CMK (cell line): ENCODE results near the gene TREH.

Source experiments
- DNase-seq: peaks from one replicate; pipeline ENCODE4 v3.0.0-alpha.2; 2010; ENCODE audit warnings: low read depth

The TREH gene

DNA sequence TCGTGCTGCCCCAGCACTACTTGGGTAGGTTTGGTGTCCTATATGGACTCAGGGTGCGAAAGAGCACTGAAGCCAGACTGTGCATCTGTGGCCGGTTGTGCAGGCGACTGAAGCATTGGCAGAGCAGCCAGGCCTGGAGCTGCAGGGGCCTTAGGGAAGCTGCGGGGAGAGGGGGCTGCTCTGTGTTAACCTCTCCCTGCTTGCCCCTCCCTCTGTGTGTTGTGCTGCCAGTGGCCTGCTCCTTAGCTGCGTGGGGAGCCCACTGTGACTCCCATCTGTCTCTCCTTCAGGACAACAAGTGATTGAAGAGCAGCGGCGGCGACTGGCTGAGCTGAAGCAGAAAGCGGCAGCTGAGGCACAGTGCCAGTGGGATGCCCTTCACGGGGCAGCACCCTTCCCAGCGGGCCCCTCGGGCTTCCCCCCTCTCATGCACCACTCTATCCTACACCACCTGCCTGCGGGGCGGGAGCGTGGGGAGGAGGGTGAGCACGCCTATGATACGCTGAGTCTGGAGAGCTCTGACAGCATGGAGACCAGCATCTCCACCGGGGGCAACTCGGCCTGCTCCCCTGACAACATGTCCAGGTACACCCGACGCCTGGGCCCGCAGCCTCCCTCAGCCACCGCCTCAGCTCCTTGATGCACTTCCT is 34.3 kb downstream of the TREH start:
- DNase-seq, result no peak

DNA sequence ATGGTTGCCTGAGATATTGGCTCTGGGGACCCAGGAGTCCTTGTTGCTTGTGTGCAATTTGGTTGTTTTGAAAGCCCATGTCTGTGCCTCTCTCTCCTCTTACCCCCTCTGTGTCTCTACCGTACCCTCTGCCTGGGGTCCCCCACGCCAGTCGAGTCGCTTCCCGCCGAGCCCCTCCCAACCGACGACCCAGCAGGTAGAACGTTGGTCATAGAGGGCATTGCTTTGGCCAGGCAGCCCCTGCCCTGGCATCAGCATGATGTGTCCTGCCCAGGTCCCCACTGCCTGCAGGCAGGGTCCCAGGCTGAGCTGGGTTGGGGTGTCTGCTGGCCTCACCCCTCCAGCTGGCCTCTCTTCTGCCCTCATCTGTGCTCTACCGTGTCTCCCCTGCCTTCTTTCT is 35.0 kb downstream of the TREH start:
- no peak for DNase-seq

DNA sequence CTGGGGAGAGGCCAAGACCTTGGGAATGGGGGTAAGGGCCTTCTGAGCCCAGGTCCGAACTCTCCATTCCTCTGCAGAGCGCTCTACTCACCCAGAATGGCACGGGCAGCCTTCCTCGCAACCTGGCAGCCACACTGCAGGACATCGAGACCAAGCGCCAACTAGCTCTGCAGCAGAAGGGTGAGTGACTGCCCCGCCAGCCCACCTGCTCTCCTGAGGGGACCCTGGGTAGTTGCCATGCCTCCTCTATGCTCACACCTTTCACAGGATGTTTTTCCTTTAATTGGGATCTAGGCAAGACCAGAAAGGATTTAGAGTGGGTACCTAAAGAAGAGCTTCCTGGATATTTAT is 35.5 kb downstream of the TREH start:
- no peak for DNase-seq

DNA sequence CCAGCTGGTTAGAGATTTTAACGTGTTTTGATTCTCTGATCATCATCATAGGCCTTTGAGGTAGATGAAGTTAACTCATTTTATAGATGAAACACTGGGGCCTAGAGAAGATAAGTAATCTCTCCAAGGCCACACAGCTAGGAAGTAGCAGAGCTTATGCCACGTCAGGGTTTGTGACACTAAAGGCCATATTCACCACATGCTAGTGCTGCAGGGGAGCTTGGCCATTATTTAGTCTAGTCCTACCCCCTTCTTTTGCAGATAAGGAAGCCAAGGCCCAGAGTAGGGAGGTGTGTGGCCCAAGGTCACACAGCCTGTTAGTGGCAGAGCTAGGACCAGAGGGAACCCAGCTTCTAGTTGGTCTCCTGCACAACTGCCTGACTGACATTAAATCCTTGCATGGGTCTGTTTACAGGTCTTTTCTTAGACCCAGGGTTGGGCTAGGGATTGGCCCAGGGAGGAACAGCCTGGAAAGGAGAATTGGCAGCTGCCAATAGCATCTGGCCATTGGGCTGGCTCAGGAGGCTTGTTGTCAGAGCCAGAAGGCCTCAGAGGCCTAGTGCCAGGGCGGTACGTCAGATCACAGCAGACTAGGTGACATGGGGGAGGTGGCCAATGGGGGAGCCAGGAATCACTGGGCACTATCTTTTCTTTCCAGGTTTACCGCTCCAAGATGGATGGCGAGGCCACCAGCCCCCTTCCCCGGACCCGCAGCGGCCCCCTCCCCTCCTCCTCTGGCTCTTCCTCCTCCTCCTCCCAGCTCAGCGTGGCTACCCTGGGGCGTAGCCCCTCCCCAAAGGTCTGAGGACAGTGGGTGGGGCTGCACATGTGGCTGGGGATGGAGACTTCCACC is 36.1 kb downstream of the TREH start:
- no peak for DNase-seq

DNA sequence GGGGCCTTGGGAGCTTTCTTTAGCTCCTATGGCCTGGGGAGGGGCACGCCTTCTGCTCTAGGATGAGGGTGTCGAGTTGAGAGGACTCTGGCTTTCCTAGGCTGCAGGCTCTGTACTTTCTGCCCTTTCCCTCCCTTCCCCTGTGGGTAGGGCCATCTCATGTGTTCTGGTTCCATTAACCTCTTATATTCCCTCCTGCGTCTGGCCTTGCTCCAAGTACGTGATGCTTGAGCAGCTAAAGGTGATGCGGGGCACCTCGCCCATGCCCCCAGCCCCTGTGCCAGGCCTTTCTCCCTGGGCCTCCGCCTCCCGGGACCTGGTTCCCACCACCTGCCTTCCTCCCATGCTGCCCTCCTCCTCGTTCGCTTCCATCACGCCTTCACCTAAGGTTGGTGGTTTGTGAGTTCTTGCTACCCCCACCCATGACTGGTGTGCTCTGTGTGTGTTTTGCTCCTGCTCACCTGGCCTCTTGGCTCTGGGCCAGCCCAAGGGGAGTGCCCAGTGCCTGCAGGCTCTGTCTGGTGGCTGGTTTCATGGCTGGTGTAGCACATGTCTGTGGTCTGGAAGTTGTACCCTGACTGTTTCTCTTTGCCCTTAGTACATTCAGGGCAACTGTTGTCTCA is 37.9 kb downstream of the TREH start:
- no peak for DNase-seq

DNA sequence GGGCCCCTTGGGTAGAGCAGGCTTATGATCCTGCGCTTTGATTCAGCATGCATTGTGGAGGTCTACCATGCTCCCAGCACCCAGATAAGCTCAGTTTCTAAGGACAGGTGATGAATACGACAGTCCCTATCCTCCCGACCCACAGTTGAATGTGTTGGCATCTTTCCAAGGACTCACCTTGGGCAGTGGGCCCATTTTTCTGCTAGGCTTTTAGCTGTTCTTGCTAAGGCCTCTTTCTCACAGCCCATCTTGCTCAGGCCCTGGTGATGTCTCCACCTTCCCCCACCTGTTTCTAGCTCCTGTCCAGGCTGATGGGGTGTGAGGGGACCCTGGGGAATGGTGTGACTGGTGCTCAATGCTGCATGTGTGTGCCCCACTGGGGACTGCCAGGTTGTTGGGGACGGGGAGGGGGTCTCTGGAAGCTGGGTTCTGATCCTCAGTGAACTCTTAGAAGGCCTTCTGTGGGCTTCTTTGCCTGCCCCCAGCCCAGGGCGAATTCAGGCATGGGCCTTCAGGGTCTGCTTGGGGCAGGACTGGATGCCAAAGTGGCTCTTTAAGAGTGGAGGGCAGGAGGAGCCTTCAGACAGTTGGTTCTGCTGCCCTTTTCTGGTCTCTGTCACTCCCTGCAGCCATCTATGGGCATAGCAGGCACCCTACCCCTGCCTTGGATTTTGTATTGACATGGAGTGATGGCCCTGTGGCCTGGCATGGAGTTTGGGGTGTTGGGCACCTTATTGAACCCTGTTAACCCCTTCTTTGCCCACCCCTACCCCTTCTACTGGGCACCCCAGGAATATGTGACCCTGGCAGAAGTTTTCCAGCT is 38.9 kb downstream of the TREH start:
- no peak for DNase-seq

DNA sequence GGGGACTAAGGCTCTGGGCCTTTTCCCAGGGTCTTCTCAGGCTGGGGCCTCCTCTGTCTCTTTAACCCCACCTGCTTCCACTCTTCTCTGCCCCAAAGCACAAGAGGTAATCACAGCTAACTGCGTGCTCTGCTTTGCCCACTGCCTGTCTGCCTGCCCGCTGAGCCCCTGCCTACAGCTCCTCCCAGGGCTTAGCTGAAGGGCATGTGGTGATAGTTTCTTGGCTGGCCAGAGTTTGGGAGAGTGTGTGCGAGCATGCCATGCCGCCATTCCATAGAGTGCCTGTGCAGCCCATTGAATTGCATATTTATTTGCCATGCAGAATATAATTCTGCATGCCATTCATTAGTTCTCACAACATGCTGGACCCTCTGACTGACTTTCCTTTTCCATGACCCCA is 39.6 kb downstream of the TREH start:
- no peak for DNase-seq

DNA sequence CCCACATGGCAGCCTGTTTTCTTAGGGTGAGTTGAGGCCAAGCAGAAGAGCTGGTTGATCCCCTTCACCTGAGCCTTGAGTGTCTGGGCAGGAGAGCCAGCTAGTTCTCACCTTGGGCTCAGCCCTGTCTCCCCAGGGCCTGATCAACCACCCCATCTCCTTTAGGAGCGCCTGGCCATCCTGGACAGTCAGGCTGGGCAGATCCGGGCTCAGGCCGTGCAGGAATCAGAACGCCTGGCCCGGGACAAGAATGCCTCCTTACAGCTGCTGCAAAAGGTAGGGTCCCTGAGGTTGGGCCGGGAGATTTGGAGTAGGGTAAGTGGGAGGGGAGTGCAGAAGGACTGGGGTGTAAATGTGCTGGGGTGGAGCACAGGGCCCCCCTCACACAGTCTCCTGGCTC is 40.7 kb downstream of the TREH start:
- no peak for DNase-seq

DNA sequence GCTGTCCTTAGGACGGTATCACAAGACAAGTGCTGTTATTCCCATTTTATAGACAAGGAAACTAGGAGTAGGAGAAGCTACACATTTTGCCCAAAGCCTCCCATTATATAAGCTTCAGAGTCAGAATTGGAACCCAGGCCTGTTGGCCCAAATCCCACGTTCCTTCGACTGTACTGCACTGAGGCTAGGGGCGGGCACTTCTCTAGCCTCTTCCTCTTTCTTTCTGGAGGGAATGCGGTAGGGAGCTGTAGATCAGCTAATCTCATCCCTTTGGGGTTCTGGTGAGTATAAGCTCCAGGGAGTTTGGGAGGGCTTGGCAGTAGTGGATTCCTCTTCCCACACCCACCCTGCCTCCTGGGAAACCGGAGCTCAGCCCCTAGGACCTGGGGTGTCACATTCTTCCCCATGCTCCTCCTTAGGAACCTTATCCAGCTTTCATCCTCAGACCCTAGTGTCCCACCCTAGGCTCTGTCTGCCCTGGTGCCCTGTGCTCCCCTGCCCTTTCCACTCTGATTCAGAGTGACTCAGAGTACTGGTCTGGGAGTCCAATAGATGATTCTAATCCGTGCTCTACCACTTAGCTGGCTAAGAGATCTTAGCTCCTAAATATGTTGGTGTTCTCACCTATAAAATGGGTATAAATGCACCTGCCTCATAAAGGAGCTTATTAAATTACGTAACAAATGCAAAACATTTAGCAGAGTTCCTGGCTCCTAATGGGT is 42.7 kb downstream of the TREH start:
- DNase-seq, result no peak

DNA sequence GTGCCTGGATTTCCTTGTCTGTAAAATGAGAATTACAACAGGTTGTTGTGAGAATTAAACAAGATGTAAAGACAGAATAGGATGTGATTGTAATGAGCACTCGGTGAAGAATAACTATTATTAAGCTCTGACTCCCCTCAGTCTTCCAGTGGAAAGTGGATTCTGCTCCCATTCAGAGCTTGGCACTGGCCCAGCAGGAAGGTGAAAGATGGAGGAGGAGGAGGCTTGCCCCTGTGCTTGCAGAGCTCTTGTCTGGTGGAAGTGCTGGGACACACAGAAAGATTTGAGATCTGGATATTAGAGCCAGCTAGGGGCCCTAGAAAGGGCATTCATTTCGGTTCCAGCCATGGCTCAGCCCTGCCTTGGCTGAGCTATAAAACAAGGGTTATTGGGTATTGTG is 43.8 kb downstream of the TREH start:
- no peak for DNase-seq

DNA sequence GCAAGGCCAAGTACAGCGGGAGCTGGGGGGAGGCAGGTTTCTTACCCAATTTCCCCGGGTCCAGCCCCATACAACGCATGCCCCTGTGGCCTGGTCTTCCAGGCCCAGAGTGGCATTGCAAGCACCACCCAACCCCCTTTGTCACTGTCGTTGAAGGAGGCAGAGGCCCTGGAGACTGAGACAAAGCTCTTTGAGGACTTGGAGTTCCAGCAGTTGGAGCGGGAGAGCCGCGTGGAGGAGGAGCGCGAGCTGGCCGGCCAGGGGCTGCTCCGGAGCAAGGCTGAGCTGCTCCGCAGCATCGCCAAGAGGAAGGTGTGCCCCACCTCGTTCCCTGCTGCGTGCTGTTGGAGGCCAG is 44.2 kb downstream of the TREH start:
- no peak for DNase-seq

DNA sequence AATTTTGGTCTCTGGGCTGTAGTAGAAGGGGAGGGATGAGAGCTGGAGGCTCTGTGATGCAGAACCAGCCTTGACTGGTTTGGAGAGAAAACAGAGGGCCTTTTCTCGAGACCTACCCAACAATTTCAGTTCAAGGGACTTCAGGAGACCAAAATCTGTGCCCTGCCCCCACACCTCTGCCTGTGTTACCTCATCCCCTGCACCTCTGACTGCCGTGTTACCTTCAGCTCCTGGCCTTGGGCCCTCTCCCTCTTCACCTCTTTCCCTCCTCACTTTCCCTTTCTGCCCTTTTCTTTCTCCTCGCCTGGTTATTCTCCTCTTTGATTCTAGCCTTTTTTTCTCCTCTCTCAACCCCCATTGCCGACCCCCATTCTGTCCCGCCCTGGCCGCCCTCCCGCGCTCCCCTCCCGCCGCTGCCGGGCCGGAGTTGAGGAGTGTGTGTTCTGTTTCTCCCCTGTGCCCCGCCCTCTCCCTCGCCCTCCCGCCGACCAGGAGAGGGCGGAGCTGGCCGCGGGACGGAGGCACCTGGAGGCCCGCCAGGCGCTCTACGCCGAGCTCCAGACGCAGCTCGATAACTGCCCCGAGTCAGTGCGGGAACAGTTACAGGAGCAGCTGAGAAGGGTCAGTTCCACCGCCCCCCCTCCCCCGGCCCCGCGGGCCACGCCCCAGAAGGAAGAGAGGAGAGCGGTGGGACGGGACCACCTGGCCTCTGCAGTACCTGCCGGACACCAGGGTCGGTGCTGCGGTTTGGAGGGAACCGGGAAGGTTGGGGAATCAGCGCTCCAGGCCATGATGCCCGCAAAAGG is 44.8 kb downstream of the TREH start:
- DNase-seq, result no peak

DNA sequence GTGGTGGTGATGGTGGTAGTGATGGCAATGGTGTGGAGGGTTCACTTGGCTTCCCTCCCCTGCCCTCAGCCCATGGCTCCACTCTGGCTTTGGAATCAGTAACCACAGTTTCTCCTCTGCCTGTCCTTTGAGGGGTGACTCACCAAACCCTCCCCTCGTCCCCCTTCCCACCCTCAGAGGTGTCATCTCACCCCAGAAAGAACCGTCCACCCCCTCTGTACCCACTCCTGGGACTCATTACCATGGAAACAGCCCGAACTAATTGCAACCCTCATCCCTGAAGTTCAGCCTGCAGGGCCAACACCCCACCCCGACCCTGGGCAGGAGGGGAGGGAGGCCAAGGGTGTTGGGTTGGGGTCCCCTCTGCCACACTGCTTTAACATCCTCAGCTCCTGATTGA is 45.5 kb downstream of the TREH start:
- DNase-seq, result no peak

DNA sequence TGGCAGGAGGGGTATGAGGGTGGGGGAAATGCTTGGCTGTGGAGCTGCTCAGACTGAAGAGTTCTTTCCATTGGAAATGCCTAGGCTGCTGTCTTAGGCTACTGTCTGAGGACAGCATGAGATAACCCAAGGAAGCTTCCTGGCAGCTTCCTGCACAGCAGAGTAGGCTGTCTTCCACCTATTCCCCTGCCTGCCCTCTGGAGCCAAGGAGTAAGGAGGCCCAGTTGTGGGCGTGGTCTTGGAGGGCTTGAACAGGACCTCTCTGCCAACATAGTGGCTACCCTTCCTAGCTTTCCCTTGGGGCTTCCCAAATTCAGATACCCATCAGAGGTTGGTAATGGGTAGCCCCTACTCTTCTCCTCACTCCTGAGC is 46.1 kb downstream of the TREH start:
- no peak for DNase-seq

DNA sequence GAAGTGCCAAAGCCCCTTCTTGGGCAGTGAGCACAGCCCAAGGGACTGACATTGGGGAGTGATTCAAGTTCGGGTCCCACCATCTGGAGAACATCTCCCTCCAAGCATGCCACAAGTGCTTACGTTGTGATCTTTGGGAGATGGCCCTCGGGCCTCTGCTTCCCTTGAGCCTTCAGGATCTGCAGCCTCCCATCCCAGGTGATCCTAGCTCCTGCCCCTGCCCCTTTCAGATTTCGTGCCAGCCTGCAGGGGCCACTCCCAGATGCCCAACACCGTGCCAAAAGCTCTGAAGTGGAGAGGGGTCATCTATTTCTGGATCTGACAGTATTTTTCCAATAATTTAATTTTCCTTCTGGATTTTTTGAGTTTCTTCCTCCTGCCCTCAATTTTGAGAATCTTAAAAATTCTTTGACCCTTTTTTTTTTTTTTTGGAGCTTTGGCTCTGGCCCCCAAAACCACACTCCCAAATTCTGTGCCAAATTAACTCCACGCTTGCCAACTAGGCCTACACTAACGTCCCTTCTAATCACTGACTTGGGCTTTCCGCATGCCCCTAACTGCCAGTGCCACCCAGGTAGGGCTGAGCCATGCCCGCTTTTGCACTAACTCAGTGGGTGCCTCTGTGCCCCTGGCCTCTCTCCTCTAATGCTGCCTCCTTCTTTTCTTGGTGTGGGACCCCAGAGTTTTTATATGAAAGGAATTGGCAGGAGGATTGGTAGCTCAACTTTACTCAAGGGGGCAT is 46.7 kb downstream of the TREH start:
- DNase-seq, result no peak

DNA sequence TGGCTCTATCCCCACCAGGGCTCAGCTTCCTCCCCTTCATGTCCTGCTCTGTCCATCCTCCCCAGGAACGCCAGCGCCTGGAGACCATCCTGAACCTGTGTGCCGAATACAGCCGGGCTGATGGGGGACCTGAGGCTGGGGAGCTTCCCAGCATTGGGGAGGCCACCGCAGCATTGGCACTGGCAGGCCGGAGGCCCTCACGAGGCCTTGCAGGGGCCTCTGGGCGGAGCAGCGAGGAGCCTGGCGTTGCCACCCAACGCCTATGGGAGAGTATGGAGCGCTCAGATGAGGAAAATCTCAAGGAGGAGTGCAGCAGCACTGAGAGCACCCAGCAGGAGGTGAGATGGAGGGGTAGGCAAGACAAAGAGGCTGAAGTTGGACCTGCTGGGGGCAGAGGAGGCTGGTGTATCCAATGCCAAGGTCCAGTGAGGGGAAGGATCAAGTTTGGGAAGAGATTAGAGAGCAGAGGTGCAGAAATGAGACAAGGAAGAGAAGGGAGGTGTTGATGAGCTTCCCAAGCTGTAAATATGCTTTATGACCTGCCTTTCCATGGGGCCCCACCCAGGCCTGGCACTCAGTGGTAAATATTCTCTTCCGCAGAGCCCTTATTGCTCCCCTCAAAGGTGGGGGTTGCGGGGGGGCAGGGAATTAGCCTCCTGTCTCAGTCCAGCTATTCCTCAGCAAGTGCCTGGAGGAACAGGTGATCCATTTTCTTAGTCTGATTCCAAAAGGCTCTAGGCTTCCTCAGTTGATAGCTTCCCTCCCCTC is 48.1 kb downstream of the TREH start:
- no peak for DNase-seq

DNA sequence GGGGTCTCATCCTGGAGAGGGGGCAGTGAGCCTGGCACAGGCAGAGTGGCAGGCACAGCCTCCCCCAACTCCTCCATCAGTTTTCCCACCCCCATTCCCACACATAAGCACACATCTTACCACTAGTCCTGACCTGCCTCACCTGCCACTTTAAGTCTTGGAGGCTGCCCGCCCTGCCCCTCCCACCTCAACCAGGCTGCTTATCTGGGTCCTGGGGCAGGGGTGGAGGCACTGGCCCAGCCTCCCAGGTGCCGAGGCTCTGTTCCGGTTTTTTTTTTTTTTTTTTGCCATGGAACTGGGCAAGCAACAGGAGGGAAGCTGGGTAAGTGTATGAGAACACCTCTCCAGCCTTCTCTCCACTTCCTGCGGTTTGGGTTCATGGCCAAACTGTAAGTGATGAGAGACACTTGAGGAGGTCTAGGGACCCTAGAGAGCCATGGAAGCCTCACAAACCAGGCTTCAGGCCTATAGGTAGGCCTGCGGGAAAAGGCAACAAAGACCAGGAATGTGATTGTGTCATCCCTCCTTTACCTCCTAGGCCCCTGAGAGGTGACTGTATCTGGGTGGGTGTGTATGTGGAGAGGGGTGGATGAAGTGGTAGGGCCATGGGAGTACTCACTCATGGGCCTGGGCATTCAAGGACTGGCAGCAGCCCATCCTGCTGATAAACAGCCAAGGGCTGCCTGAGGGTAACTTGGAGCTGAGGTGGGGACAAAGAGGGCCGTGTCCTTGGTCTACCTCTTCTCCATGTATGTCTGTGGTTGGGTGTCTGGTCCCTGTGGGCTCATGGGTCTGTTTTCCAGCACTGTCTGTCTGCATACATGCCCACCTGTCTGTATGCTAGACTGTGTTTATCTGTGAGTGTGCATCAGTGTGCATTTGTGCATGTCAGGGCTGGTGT is 49.4 kb downstream of the TREH start:
- no peak for DNase-seq

DNA sequence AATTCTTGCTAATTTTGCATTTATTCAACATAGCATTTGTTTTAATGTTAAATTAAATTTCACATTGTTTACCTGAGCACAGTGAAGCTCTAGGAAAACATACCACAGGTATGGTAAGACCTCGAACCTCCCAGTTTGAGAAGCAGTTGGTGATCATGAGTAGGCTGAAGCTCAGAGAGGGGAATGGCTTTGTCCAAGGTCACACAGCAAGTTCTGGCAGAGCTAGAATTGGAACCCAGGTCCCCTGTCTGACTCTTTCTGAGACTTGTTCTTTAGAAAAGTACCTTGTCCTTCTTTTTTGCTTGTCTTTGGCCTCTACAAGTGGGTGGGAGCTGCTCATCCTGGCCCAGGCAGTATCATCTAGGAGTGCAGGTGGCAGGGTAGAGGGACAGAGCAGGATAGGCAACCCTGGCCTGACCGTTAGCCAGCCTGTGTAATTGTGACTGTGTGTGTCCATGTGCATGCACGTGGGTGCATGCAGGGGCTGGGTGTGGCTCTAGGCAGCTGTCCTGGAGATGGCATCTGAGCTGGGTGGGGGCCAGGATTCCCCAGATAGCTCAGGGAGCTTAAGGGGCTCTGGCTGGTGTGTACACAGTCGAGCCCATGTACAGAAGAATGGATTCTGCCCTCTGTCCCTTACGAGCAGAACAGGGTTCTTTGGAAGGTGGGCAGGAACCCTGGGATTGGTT is 50.4 kb downstream of the TREH start:
- DNase-seq, result no peak
